ENCODE measurements around the gene CAAP1.
"Not testable (repeated sequence)": the region's sequence is repeated elsewhere in the genome, so short reads cannot be mapped to it uniquely, and the experiment has no call there.

The CAAP1 gene

GRCh38 chr9:26904671-26905070 is 12.1 kb upstream of the CAAP1 start:
- Histone ChIP-seq H3K36me3 (peaks cover 52% of the 10 kb centered on the region), H3K4me2 (no peak overlapping the region), H3K27me3 (no peaks in the 10 kb centered on the region), H3K27ac (no peak overlapping the region), H3K9ac (no peak overlapping the region), H3K9me3 (no peaks in the 10 kb centered on the region), H3K4me3 (no peak overlapping the region), H4K20me1 (no peaks in the 10 kb centered on the region), H3K4me1 (no peaks in the 10 kb centered on the region)
- TF ChIP-seq Cebpa-rat (IDR thresholded peaks at IDR 0.05) = no peak

- Histone ChIP-seq H3K4me2 (no peak overlapping the region), H3K4me1 (no peaks in the 10 kb centered on the region), H3K4me3 (no peak overlapping the region), H3K27me3 (no peaks in the 10 kb centered on the region), H4K20me1 (no peaks in the 10 kb centered on the region), H3K36me3 (peaks cover 52% of the 10 kb centered on the region), H3K9ac (no peak overlapping the region), H3K27ac (no peak overlapping the region), H3K9me3 (no peaks in the 10 kb centered on the region)
- TF ChIP-seq Cebpa-rat (IDR thresholded peaks at IDR 0.05) = no peak
Measured at GRCh38 chr9:26904070-26904469, 11.5 kb upstream of the CAAP1 start.

- peak overlapping the region; percentile 97 for H3K27ac ChIP-seq
- peak overlapping the region; percentile 93 for H3K9ac ChIP-seq
- peaks cover 6% of the 10 kb centered on the region; the same call in 1 of the 2 replicates for H3K36me3 ChIP-seq
- H3K4me3 ChIP-seq = peak overlapping the region; percentile 95
- H3K4me1 ChIP-seq = peaks cover 36% of the 10 kb centered on the region
- no peak for TF ChIP-seq Cebpa-rat (IDR thresholded peaks at IDR 0.05)
- H3K4me2 ChIP-seq = peak overlapping the region; percentile 73
- H3K27me3 ChIP-seq = no peaks in the 10 kb centered on the region
- peaks cover 12% of the 10 kb centered on the region for H4K20me1 ChIP-seq
- H3K9me3 ChIP-seq = no peaks in the 10 kb centered on the region
Measured at GRCh38 chr9:26893030-26893676, 551 bp upstream of the CAAP1 start.

GRCh38 chr9:26891726-26892125 is 876 bp downstream of the CAAP1 start:
- H3K4me2 ChIP-seq = peak overlapping the region; percentile 73
- H3K9me3 ChIP-seq = no peaks in the 10 kb centered on the region
- peaks cover 38% of the 10 kb centered on the region for H3K4me1 ChIP-seq
- H4K20me1 ChIP-seq = peaks cover 12% of the 10 kb centered on the region
- peaks cover 12% of the 10 kb centered on the region; the same call in 1 of the 2 replicates for H3K36me3 ChIP-seq
- H3K27me3 ChIP-seq = no peaks in the 10 kb centered on the region
- H3K4me3 ChIP-seq = peak overlapping the region; percentile 95
- H3K9ac ChIP-seq = peak overlapping the region; percentile 93
- peak overlapping the region; percentile 97 for H3K27ac ChIP-seq
- no peak for TF ChIP-seq Cebpa-rat (IDR thresholded peaks at IDR 0.05)

- peaks cover 32% of the 10 kb centered on the region for H3K36me3 ChIP-seq
- no peak overlapping the region for H3K4me2 ChIP-seq
- H3K9me3 ChIP-seq = peaks cover 4% of the 10 kb centered on the region
- H3K27me3 ChIP-seq = no peaks in the 10 kb centered on the region
- TF ChIP-seq Cebpa-rat (IDR thresholded peaks at IDR 0.05) = no peak
- no peak overlapping the region for H3K4me3 ChIP-seq
- no peak overlapping the region for H3K9ac ChIP-seq
- H4K20me1 ChIP-seq = peaks cover 12% of the 10 kb centered on the region
- H3K4me1 ChIP-seq = peaks cover 36% of the 10 kb centered on the region
- no peak overlapping the region for H3K27ac ChIP-seq
Measured at GRCh38 chr9:26888271-26888670, 4.3 kb downstream of the CAAP1 start.

GRCh38 chr9:26882154-26882553 is 10.4 kb downstream of the CAAP1 start:
- no peaks in the 10 kb centered on the region for H3K27me3 ChIP-seq
- no peaks in the 10 kb centered on the region for H4K20me1 ChIP-seq
- H3K9ac ChIP-seq = no peak overlapping the region
- peak overlapping the region; percentile 36; the same call in 1 of the 2 replicates for H3K4me3 ChIP-seq
- H3K4me1 ChIP-seq = no peaks in the 10 kb centered on the region
- no peak overlapping the region for H3K4me2 ChIP-seq
- H3K9me3 ChIP-seq = peaks cover 36% of the 10 kb centered on the region
- no peak overlapping the region for H3K27ac ChIP-seq
- H3K36me3 ChIP-seq = peaks cover 79% of the 10 kb centered on the region
- no peak for TF ChIP-seq Cebpa-rat (IDR thresholded peaks at IDR 0.05)

- Histone ChIP-seq H3K4me1 (no peaks in the 10 kb centered on the region), H3K4me3 (no peak overlapping the region), H3K9ac (no peak overlapping the region), H3K36me3 (peaks cover 78% of the 10 kb centered on the region), H3K27ac (no peak overlapping the region), H3K27me3 (no peaks in the 10 kb centered on the region), H3K9me3 (peaks cover 36% of the 10 kb centered on the region), H3K4me2 (no peak overlapping the region), H4K20me1 (no peaks in the 10 kb centered on the region)
- no peak for TF ChIP-seq Cebpa-rat (IDR thresholded peaks at IDR 0.05)
Measured at GRCh38 chr9:26880262-26880661, 12.3 kb downstream of the CAAP1 start.

- H3K4me3 ChIP-seq, H3K9ac ChIP-seq, H3K9me3 ChIP-seq, H3K27me3 ChIP-seq, H3K27ac ChIP-seq, H4K20me1 ChIP-seq, H3K4me1 ChIP-seq, H3K4me2 ChIP-seq: not testable (repeated sequence)
- peaks cover 41% of the 10 kb centered on the region for H3K36me3 ChIP-seq
Measured at GRCh38 chr9:26875155-26875554, 17.4 kb downstream of the CAAP1 start.

- no peak overlapping the region for H3K4me2 ChIP-seq
Measured at GRCh38 chr9:26870292-26870691, 22.3 kb downstream of the CAAP1 start.

GRCh38 chr9:26863074-26863473 is 29.5 kb downstream of the CAAP1 start:
- Histone ChIP-seq H3K4me2 (no peak overlapping the region), H3K9ac (no peak overlapping the region), H3K4me3 (no peak overlapping the region), H3K9me3 (no peaks in the 10 kb centered on the region), H3K4me1 (no peaks in the 10 kb centered on the region), H3K27me3 (no peaks in the 10 kb centered on the region), H3K27ac (no peak overlapping the region), H4K20me1 (no peaks in the 10 kb centered on the region), H3K36me3 (peaks cover 27% of the 10 kb centered on the region)
- no peak for TF ChIP-seq Cebpa-rat (IDR thresholded peaks at IDR 0.05)

More at GRCh38 chr9:26870292-26870691, 22.3 kb downstream of the CAAP1 start:
- Histone ChIP-seq H3K4me3 (no peak overlapping the region), H3K9ac (no peak overlapping the region), H3K9me3 (no peaks in the 10 kb centered on the region), H3K27me3 (no peaks in the 10 kb centered on the region), H3K36me3 (peaks cover 22% of the 10 kb centered on the region), H3K27ac (no peak overlapping the region), H4K20me1 (no peaks in the 10 kb centered on the region), H3K4me1 (no peaks in the 10 kb centered on the region)
- no peak for TF ChIP-seq Cebpa-rat (IDR thresholded peaks at IDR 0.05)

Measured in BLaER1 (cell line).